HepG2 (cell line): ENCODE data around the gene CRYBA2. TPM values are rescaled to one million over a fixed set of nuclear protein-coding genes. Genes with fewer than 3 reads are reported as not detected.

Experiments used
- ATAC-seq: fragments of 200-7000 bp; cut with Tn5 transposase; 3 replicates; pipeline ENCODE4 v1.9.1; 2020; ENCODE audit warnings: mild to moderate bottlenecking, moderate library complexity
- BruUV-seq: library from RNA; stranded (reverse); fragments of 400-500 nt; replicated peaks from 2 replicates; lab custom pipeline; 2021; lab: Mats Ljungman, UMichigan
- CTCF ChIA-PET: fragments of 300-600 bp; formaldehyde crosslinking; extraction: SDS; loops from one replicate; lab custom pipeline; 2021; ENCODE audit warnings: low total read pairs, inconsistent platforms, low intra/inter-chr PET ratio; lab: Yijun Ruan, JAX
- POLR2A ChIA-PET: fragments of 350-600 bp; sonication (Branson Sonifier 250); formaldehyde crosslinking; loops from one replicate; lab custom pipeline; 2020; ENCODE audit warnings: antibody characterized with exemption, inconsistent platforms; lab: Yijun Ruan, JAX
- DNase-seq: peaks from one replicate; pipeline ENCODE4 v3.0.0-alpha.2; 2015; ENCODE audit warnings: low spot score
- FAIRE-seq: peaks from 3 replicates; lab custom pipeline; 2011; peaks lifted over from hg19 to GRCh38; lab: Jason Lieb, UNC
- H2AFZ ChIP-seq: one replicate; pipeline ENCODE4 v1.6.1; 2011; ENCODE audit warnings: low read length, inconsistent platforms
- H3K27ac ChIP-seq: fragments of 300-600 bp; 3 replicates; pipeline ENCODE4 v1.8.0; 2011; ENCODE audit warnings: mixed run types, mild to moderate bottlenecking, mixed read lengths, low read length, inconsistent platforms; ENCODE audit not compliant: insufficient read depth; ENCODE audit errors: extremely low read length
- H3K27me3 ChIP-seq, 2 experiments: fragments of 200-600 bp in 1 of 2; 2 replicates in 1 of 2; 3 replicates in 1 of 2; pipeline versions ENCODE4 v1.6.0 to v1.8.0; 2011; ENCODE audit warnings: low read length in 2 of 2, mild to moderate bottlenecking in 2 of 2, moderate library complexity in 2 of 2, inconsistent platforms in 1 of 2; ENCODE audit not compliant: insufficient read depth in 2 of 2, control insufficient read depth in 1 of 2
- H3K36me3 ChIP-seq, 2 experiments: fragments of 200-600 bp in 1 of 2; replicated peaks in 1 of 2; 2 replicates in 1 of 2; 3 replicates in 1 of 2; pipeline versions ENCODE4 v1.5.1 to v1.8.0; 2011; ENCODE audit warnings: low read length in 2 of 2, inconsistent platforms in 1 of 2; ENCODE audit not compliant: insufficient read depth in 2 of 2, control insufficient read depth in 1 of 2
- H3K4me1 ChIP-seq: 2 replicates; pipeline ENCODE4 v1.5.1; 2012; ENCODE audit warnings: low read length, inconsistent platforms; ENCODE audit not compliant: insufficient read depth
- H3K4me2 ChIP-seq: 2 replicates; pipeline ENCODE4 v1.6.0; 2011; ENCODE audit warnings: low read depth, low read length, inconsistent platforms
- H3K4me3 ChIP-seq, 3 experiments: fragments of 200-600 bp in 1 of 3; sonication (generic), shearing (Covaris generic) in 1 of 3; replicated peaks in 1 of 3; 2 replicates each; pipeline ENCODE4 v1.5.1; 2011 to 2016; ENCODE audit warnings: low read length in 3 of 3, inconsistent platforms in 2 of 3, low read depth in 2 of 3, mild to moderate bottlenecking in 2 of 3, control low read depth in 1 of 3, mixed read lengths in 1 of 3; ENCODE audit not compliant: insufficient read depth in 1 of 3
- H3K79me2 ChIP-seq: one replicate; pipeline ENCODE4 v1.6.1; 2011; ENCODE audit warnings: low read length, inconsistent platforms; ENCODE audit not compliant: insufficient read depth
- H3K9ac ChIP-seq: 2 replicates; pipeline ENCODE4 v1.6.0; 2011; ENCODE audit warnings: mild to moderate bottlenecking, low read depth, low read length, inconsistent platforms; ENCODE audit not compliant: insufficient read depth
- H3K9me3 ChIP-seq: 2 replicates; pipeline ENCODE4 v1.5.1; 2012; ENCODE audit warnings: mild to moderate bottlenecking, low read length
- H4K20me1 ChIP-seq: 2 replicates; pipeline ENCODE4 v1.6.0; 2011; ENCODE audit warnings: inconsistent platforms, mild to moderate bottlenecking, low read length, moderate library complexity; ENCODE audit not compliant: insufficient read depth
- CREM ChIP-seq, 2 experiments: sonication (generic) in 1 of 2; formaldehyde crosslinking in 1 of 2; IDR thresholded peaks; 2 replicates each; pipeline versions ENCODE4 v1.4.0 to v1.6.1; 2016 to 2020; ENCODE audit warnings: antibody characterized with exemption in 1 of 2, mild to moderate bottlenecking in 1 of 2, missing genetic modification reagents in 1 of 2
- EZH2 ChIP-seq: conservative IDR thresholded peaks from 2 replicates; pipeline ENCODE4 v1.6.1; 2012; ENCODE audit warnings: mild to moderate bottlenecking, low read depth, low read length, moderate library complexity
- NFRKB ChIP-seq: fragments of 450-650 bp; IDR thresholded peaks from 2 replicates; pipeline ENCODE4 v1.6.1; 2017
- RBFOX2 ChIP-seq: fragments of 200-400 bp; formaldehyde crosslinking; IDR thresholded peaks from 2 replicates; pipeline ENCODE4 v1.6.1; 2017; ENCODE audit warnings: low read depth, mild to moderate bottlenecking, low read length
- TOPORS ChIP-seq: sonication (generic); formaldehyde crosslinking; IDR thresholded peaks from 2 replicates; pipeline ENCODE4 v1.8.0; 2023; ENCODE audit warnings: mild to moderate bottlenecking, missing genetic modification reagents
- WGBS: methylation state at CpG from one replicate; pipeline ENCODE4 v1.1.6; 2017; ENCODE audit warnings: low lambda C conversion rate; 5-methylcytosine and 5-hydroxymethylcytosine counted together
- in situ Hi-C: cut with HindIII; loops from 2 replicates; pipeline ENCODE4 v1.10.0; 2017; ENCODE audit warnings: low pct_unique_long_range_greater_than_20kb; ENCODE audit not compliant: extremely low pct_ligation_motif_present
- intact Hi-C: fragments of 100-400 bp; cut with micrococcal nuclease; formaldehyde crosslinking; loops from one replicate; pipeline ENCODE4 v1.10.0; 2022; ENCODE audit not compliant: unreplicated experiment
- polyA plus RNA-seq, 8 experiments: library from polyadenylated mRNA; depleted of rRNA in 3 of 8; stranded (reverse) in 7 of 8; unstranded in 1 of 8; fragments of >200 nt; fragmentation: Illumina TruSeq in 4 of 8; extraction: Trizol in 4 of 8; gene quantifications; 2 replicates each; pipeline versions ENCODE4 v1.2.1 to v1.2.3, GENCODE V29; 2011 to 2016; ENCODE audit warnings: low read depth in 4 of 8, missing spikeins in 1 of 8, mixed read lengths in 1 of 8; ENCODE audit not compliant: insufficient read depth in 1 of 8
- total RNA-seq, 5 experiments: library from RNA; depleted of rRNA; stranded (reverse); fragments of >200 nt; fragmentation: Illumina TruSeq; extraction: Trizol; gene quantifications; 2 replicates each; pipeline ENCODE4 v1.2.3, GENCODE V29; 2016; ENCODE audit warnings: low read depth in 1 of 5
- TF ChIP-seq, protein P1 (sequence below): sonication (generic); formaldehyde crosslinking; IDR thresholded peaks from 2 replicates; pipeline ENCODE4 v1.8.1; 2023; ENCODE audit warnings: mild to moderate bottlenecking, missing genetic modification reagents
- TF ChIP-seq, protein P2 (sequence below): sonication (generic); formaldehyde crosslinking; IDR thresholded peaks from 2 replicates; pipeline ENCODE4 v1.4.0; 2020; ENCODE audit warnings: mild to moderate bottlenecking, missing genetic modification reagents

The CRYBA2 gene
- total and polyA plus RNA-seq, 2 of the 13 experiments (the other 11 are each of a cell fraction or from before 2014, with no cell fraction given): not detected

DNA sequence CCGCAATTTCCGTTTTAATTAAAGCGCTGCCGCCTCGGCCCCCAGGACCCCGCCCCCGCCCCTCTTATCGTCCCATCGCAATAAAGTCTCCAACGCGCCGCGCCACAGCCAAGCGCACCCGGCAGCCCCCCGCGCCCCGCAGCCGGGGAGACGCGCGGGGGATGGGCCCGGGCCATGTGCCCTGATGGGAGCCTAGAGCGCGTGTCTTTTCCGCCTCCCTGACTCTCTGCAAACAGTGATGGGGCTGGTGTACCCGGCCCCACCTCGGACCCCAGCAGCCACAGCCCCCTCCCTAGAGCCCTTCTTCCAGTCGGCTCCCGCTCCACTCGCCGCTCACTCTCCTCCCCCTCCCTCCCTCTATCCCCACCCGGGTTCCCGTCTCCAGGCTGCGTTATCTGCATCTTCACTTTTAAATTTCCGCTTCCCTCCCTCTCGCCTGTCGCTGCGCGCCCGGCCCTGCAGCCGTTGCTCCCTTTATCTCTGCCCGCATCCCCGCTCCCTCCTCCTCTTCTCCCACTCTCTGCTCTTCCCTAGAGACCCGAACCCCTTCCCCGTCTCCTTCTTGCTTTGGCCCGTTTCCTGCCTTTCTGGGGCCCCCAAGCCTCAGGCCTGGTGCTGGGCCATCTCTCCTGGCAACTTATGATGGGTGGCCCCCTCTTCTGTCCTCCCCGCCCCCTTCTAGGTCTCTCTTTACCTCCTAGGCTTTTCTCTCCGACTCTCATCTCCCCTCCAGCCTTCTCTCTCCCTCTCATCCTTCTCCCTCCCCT lies 7.7 kb downstream of the CRYBA2 start:
- in situ Hi-C loops (no loop called here), intact Hi-C loops (loop anchor here (10.0 kb wide), 1 partner anchor 121 kb away; no protein-coding TSS in a partner anchor)
- no peak overlapping the region for H2AFZ ChIP-seq
- no peak for FAIRE-seq
- ChIA-PET POLR2A (no interaction called here), CTCF (no interaction called here)
- no peaks in the 10 kb centered on the region for H3K9me3 ChIP-seq
- H3K4me2 ChIP-seq: no peak overlapping the region
- H3K27me3 ChIP-seq: peaks cover 42 to 92% of the 10 kb centered on the region in 2 experiments
- ATAC-seq: no peak
- H3K4me1 ChIP-seq: peaks cover 11% of the 10 kb centered on the region; the same call in 1 of the 2 replicates
- no peak overlapping the region for H3K27ac ChIP-seq
- DNase-seq: no peak
- peaks cover 10% of the 10 kb centered on the region; the same call in 1 of the 2 replicates for H4K20me1 ChIP-seq
- no peaks in the 10 kb centered on the region for H3K79me2 ChIP-seq
- H3K9ac ChIP-seq: no peak overlapping the region
- 22% methylated on average over 40 of the region's 49 CpGs for WGBS
- TF ChIP-seq, protein P1, sequence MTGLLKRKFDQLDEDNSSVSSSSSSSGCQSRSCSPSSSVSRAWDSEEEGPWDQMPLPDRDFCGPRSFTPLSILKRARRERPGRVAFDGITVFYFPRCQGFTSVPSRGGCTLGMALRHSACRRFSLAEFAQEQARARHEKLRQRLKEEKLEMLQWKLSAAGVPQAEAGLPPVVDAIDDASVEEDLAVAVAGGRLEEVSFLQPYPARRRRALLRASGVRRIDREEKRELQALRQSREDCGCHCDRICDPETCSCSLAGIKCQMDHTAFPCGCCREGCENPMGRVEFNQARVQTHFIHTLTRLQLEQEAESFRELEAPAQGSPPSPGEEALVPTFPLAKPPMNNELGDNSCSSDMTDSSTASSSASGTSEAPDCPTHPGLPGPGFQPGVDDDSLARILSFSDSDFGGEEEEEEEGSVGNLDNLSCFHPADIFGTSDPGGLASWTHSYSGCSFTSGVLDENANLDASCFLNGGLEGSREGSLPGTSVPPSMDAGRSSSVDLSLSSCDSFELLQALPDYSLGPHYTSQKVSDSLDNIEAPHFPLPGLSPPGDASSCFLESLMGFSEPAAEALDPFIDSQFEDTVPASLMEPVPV (CRISPR knock-in tag): no peak
- TF ChIP-seq EZH2 (peak; percentile 64; the same call in 1 of the 2 replicates), NFRKB (no peak)
- BruUV-seq: no TSS peak
- H3K4me3 ChIP-seq: no peak overlapping the region
- no peaks in the 10 kb centered on the region for H3K36me3 ChIP-seq

DNA sequence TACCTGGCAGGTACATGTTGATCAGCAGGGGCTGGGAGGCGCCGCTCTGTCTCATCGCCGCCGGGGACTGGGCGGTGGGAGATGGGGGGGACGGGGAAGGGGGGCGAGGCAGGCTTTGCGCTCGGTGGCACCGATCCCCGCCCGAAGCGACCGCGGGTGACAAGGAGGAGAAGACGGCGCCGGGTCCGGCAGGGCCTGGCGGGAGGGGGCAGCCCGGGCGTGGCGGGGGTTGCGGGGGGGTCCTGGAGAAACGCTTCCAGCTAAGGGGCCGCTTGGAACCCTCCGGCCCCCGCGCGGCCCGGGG lies 8.2 kb downstream of the CRYBA2 start, which contains the start of gene FEV:
TSS of gene FEV (minus strand) at position 164 of the 304 bp plus-strand sequence. CDS start at position 55, 109 bp downstream.
- H3K4me2 ChIP-seq: no peak within 1 kb of the TSS
- H3K79me2 ChIP-seq: no peaks in the 10 kb centered on the region
- H3K4me1 ChIP-seq: peaks cover 11% of the 10 kb centered on the region; the same call in 1 of the 2 replicates
- peaks cover 10% of the 10 kb centered on the region; the same call in 1 of the 2 replicates for H4K20me1 ChIP-seq
- in situ Hi-C loops (no loop called here), intact Hi-C loops (loop anchor here (10.0 kb wide), 1 partner anchor 120 kb away; no protein-coding TSS in a partner anchor)
- CTCF ChIA-PET: no interaction called here
- BruUV-seq: no TSS peak
- WGBS: 28% methylated on average over 27 of the region's 32 CpGs
- no peak within 1 kb of the TSS for H3K9ac ChIP-seq
- POLR2A ChIA-PET: no interaction called here
- DNase-seq (no peak), ATAC-seq (no peak), FAIRE-seq (no peak)
- H3K36me3 ChIP-seq: no peaks in the 10 kb centered on the region
- no peak within 1 kb of the TSS for H2AFZ ChIP-seq
- H3K27ac ChIP-seq: no peak within 1 kb of the TSS
- no peak within 1 kb of the TSS for H3K4me3 ChIP-seq
- no peaks in the 10 kb centered on the region for H3K9me3 ChIP-seq
- H3K27me3 ChIP-seq: peaks cover 42 to 87% of the 10 kb centered on the region in 2 experiments
- TF ChIP-seq CREM (IDR thresholded peaks at IDR 0.05) (no peak), CREM (CRISPR knock-in tag; IDR thresholded peaks at IDR 0.05) (no peak), RBFOX2 (no peak), TOPORS (no peak)
- TF ChIP-seq, protein P2, sequence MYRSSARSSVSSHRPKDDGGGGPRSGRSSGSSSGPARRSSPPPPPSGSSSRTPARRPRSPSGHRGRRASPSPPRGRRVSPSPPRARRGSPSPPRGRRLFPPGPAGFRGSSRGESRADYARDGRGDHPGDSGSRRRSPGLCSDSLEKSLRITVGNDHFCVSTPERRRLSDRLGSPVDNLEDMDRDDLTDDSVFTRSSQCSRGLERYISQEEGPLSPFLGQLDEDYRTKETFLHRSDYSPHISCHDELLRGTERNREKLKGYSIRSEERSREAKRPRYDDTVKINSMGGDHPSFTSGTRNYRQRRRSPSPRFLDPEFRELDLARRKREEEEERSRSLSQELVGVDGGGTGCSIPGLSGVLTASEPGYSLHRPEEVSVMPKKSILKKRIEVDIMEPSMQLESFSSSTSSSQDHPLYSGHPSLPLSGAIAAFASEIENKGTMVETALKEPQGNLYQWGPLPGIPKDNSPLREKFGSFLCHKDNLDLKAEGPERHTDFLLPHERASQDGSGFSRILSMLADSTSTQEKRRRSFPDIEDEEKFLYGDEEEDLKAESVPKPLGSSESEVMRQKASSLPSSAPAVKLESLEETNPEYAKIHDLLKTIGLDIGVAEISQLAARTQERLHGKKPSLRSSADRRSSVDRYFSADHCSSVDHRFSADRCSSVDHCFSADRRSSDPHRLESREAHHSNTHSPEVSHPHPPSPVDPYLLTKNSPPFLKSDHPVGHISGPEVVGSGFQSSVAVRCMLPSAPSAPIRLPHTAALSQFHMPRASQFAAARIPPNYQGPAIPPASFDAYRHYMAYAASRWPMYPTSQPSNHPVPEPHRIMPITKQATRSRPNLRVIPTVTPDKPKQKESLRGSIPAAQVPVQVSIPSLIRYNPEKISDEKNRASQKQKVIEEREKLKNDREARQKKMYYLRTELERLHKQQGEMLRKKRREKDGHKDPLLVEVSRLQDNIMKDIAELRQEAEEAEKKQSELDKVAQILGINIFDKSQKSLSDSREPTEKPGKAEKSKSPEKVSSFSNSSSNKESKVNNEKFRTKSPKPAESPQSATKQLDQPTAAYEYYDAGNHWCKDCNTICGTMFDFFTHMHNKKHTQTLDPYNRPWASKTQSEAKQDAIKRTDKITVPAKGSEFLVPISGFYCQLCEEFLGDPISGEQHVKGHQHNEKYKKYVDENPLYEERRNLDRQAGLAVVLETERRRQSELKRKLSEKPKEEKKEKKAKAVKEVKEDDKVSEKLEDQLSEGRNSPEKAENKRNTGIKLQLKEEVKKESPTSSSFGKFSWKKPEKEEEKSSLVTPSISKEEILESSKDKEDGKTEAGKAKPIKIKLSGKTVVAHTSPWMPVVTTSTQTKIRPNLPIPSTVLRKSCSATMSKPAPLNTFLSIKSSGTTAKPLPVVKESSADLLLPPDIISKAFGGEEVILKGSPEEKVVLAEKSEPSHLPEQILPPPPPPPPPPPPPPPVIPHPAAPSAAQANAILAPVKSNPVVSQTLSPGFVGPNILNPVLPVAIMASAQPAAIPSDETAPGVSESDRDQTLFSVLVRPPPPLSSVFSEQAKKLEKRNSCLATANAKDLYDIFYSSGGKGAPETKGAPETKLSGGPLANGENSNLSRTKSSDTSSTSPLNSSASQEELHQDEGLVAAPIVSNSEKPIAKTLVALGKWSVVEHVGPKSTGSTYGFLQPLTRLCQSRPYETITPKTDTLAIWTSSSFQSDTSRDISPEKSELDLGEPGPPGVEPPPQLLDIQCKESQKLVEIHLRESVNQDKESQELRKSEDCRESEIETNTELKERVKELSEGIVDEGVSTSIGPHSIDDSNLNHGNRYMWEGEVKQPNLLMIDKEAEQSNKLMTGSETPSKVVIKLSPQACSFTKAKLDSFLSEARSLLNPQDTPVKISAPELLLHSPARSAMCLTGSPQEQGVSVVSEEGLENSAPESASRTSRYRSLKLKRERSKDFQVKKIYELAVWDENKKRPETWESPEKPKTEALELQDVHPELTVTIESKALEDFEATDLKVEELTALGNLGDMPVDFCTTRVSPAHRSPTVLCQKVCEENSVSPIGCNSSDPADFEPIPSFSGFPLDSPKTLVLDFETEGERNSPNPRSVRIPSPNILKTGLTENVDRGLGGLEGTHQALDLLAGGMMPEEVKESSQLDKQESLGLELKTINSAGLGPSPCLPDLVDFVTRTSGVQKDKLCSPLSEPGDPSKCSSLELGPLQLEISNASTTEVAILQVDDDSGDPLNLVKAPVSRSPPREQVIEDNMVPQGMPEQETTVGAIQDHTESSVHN (CRISPR knock-in tag): no peak
